HK-2 (cell line): ENCODE results near the gene KRTAP10-9.
"Not testable (repeated sequence)": the region's sequence is repeated elsewhere in the genome, so short reads cannot be mapped to it uniquely, and the experiment has no call there.

Experiments used
- DNase-seq: peaks from one replicate; pipeline ENCODE4 v3.0.0-alpha.2; 2018; ENCODE audit not compliant: unreplicated experiment

Gene KRTAP10-9

GRCh38 chr21:44595524-44595923 lies 31.4 kb upstream of the KRTAP10-9 start:
- no peak for DNase-seq

- DNase-seq: peak; percentile 30
These were observed 30.7 kb upstream of the KRTAP10-9 start for GRCh38 chr21:44596068-44596725.

GRCh38 chr21:44598061-44598460 lies 28.8 kb upstream of the KRTAP10-9 start:
- no peak for DNase-seq

GRCh38 chr21:44599264-44600029 lies 27.4 kb upstream of the KRTAP10-9 start:
- DNase-seq: no peak

GRCh38 chr21:44600118-44600978 lies 26.5 kb upstream of the KRTAP10-9 start, which contains the start of gene KRTAP10-7:
Gene KRTAP10-7, plus strand, starts transcription at chr21:44600597. Its CDS starts 25 bp downstream, at chr21:44600622.
- not testable (repeated sequence) for DNase-seq

GRCh38 chr21:44601091-44601490 lies 25.8 kb upstream of the KRTAP10-9 start:
- DNase-seq: not testable (repeated sequence)

- DNase-seq: no peak
These were observed 25.1 kb upstream of the KRTAP10-9 start for GRCh38 chr21:44601596-44602462.

- no peak for DNase-seq
These were observed 24.4 kb upstream of the KRTAP10-9 start for GRCh38 chr21:44602463-44602850.

- no peak for DNase-seq
These were observed 23.6 kb upstream of the KRTAP10-9 start for GRCh38 chr21:44603109-44603875.

GRCh38 chr21:44603911-44604310 lies 23.0 kb upstream of the KRTAP10-9 start:
- no peak for DNase-seq

- DNase-seq: no peak
These were observed 20.4 kb upstream of the KRTAP10-9 start for GRCh38 chr21:44606495-44606894.

- no peak for DNase-seq
These were observed 17.7 kb upstream of the KRTAP10-9 start for GRCh38 chr21:44609193-44609592.

- not testable (repeated sequence) for DNase-seq
These were observed 16.6 kb upstream of the KRTAP10-9 start for GRCh38 chr21:44610157-44610843.

- no peak for DNase-seq
These were observed 15.3 kb upstream of the KRTAP10-9 start for GRCh38 chr21:44611551-44611950.

GRCh38 chr21:44612029-44612486 lies 14.8 kb upstream of the KRTAP10-9 start, which contains the start of gene KRTAP10-8:
Gene KRTAP10-8, plus strand, starts transcription at chr21:44612079. Its CDS starts 22 bp downstream, at chr21:44612101.
- DNase-seq: no peak

GRCh38 chr21:44612669-44613229 lies 14.1 kb upstream of the KRTAP10-9 start:
- DNase-seq: no peak

GRCh38 chr21:44613386-44614155 lies 13.3 kb upstream of the KRTAP10-9 start:
- DNase-seq: no peak

- DNase-seq: no peak
These were observed 12.7 kb upstream of the KRTAP10-9 start for GRCh38 chr21:44614161-44614631.
